Measurements from ENCODE around the gene PTPRE. TPM values are rescaled to one million over a fixed set of nuclear protein-coding genes. Genes with fewer than 3 reads are reported as not detected.

PTPRE gene
- total RNA-seq, 1 donor from 2014 or later: 2.4 TPM

- Mint-ChIP-seq H3K36me3 (ENCODE audit: insufficient read depth) (no peaks in the 10 kb centered on the region), H3K9me3 (ENCODE audit: low read depth) (no peaks in the 10 kb centered on the region), H3K4me1 (ENCODE audit: low read depth) (peaks cover 1% of the 10 kb centered on the region), H3K27ac (no peak overlapping the region), H3K27me3 (peaks cover 52% of the 10 kb centered on the region), H3K4me3 (ENCODE audit: low read depth) (peak overlapping the region; percentile 60)
- no peak for DNase-seq (ENCODE audit: low spot score, unreplicated experiment)
- TF ChIP-seq CTCF (IDR thresholded peaks at IDR 0.05; ENCODE audit: unreplicated experiment): no peak
These were observed 1.4 kb downstream of the PTPRE start for GRCh38 chr10:127908106-127908958.

- Mint-ChIP-seq H3K27me3 (peaks cover 50% of the 10 kb centered on the region), H3K36me3 (ENCODE audit: insufficient read depth) (no peaks in the 10 kb centered on the region), H3K27ac (no peak overlapping the region), H3K4me1 (ENCODE audit: low read depth) (peaks cover 1% of the 10 kb centered on the region), H3K4me3 (ENCODE audit: low read depth) (no peak overlapping the region), H3K9me3 (ENCODE audit: low read depth) (no peaks in the 10 kb centered on the region)
- TF ChIP-seq CTCF (IDR thresholded peaks at IDR 0.05; ENCODE audit: unreplicated experiment): no peak
- no peak for DNase-seq (ENCODE audit: low spot score, unreplicated experiment)
These were observed 2.0 kb downstream of the PTPRE start for GRCh38 chr10:127908959-127909267.

- Mint-ChIP-seq H3K4me3 (ENCODE audit: low read depth) (no peak overlapping the region), H3K9me3 (ENCODE audit: low read depth) (no peaks in the 10 kb centered on the region)
- DNase-seq (ENCODE audit: low spot score, unreplicated experiment): no peak
These were observed 3.0 kb downstream of the PTPRE start for GRCh38 chr10:127909716-127910463.

GRCh38 chr10:127910464-127910770 is 3.5 kb downstream of the PTPRE start:
- Mint-ChIP-seq H3K4me3 (ENCODE audit: low read depth) (no peak overlapping the region), H3K36me3 (ENCODE audit: insufficient read depth) (no peaks in the 10 kb centered on the region), H3K27me3 (peaks cover 44% of the 10 kb centered on the region), H3K4me1 (ENCODE audit: low read depth) (peaks cover 1% of the 10 kb centered on the region), H3K27ac (no peak overlapping the region), H3K9me3 (ENCODE audit: low read depth) (no peaks in the 10 kb centered on the region)
- no peak for TF ChIP-seq CTCF (IDR thresholded peaks at IDR 0.05; ENCODE audit: unreplicated experiment)
- no peak for DNase-seq (ENCODE audit: low spot score, unreplicated experiment)

More at GRCh38 chr10:127909716-127910463, 3.0 kb downstream of the PTPRE start:
- H3K27me3 Mint-ChIP-seq: peaks cover 48% of the 10 kb centered on the region
- no peak for TF ChIP-seq CTCF (IDR thresholded peaks at IDR 0.05; ENCODE audit: unreplicated experiment)
- H3K27ac Mint-ChIP-seq: no peak overlapping the region
- H3K36me3 Mint-ChIP-seq (ENCODE audit: insufficient read depth): no peaks in the 10 kb centered on the region
- peaks cover 1% of the 10 kb centered on the region for H3K4me1 Mint-ChIP-seq (ENCODE audit: low read depth)

GRCh38 chr10:127911218-127911866 is 4.4 kb downstream of the PTPRE start:
- no peak overlapping the region for H3K4me3 Mint-ChIP-seq (ENCODE audit: low read depth)
- peaks cover 1% of the 10 kb centered on the region for H3K4me1 Mint-ChIP-seq (ENCODE audit: low read depth)
- no peak for TF ChIP-seq CTCF (IDR thresholded peaks at IDR 0.05; ENCODE audit: unreplicated experiment)
- no peak for DNase-seq (ENCODE audit: low spot score, unreplicated experiment)
- no peaks in the 10 kb centered on the region for H3K36me3 Mint-ChIP-seq (ENCODE audit: insufficient read depth)
- H3K27me3 Mint-ChIP-seq: peaks cover 42% of the 10 kb centered on the region
- no peaks in the 10 kb centered on the region for H3K9me3 Mint-ChIP-seq (ENCODE audit: low read depth)
- no peak overlapping the region for H3K27ac Mint-ChIP-seq

All from progenitor cell of endocrine pancreas (in vitro differentiated cells).